Pancreas (tissue), 10 donors: Measurements from ENCODE around the gene DCP1A. TPM values are rescaled to one million over a fixed set of nuclear protein-coding genes. Genes with fewer than 3 reads are reported as not detected.
A peak's percentile ranks its signal among the peaks of the same experiment; 100 is the strongest.

Experiments
- ATAC-seq, 4 donors: fragments of 200-7000 bp; cut with Tn5 transposase; one replicate each; pipeline versions ENCODE4 v1.8.0 to v1.9.1; 2020; ENCODE audit warnings: mild to moderate bottlenecking in 4 of 4, moderate library complexity in 4 of 4
- DNase-seq, 6 donors: peaks; one replicate each; pipeline ENCODE4 v3.0.0-alpha.2; 2020
- FAIRE-seq: peaks from 2 replicates; lab custom pipeline; 2012; peaks lifted over from hg19 to GRCh38; lab: Jason Lieb, UNC
- H3K27ac ChIP-seq, 4 donors: fragments of 200-600 bp; sonication (generic); 1 replicate in 3 of 4; 2 replicates in 1 of 4; pipeline versions ENCODE4 v1.5.0 to v1.8.0; 2020
- H3K27me3 ChIP-seq, 4 donors: fragments of 200-600 bp; one replicate each; pipeline ENCODE4 v1.8.0; 2021
- H3K36me3 ChIP-seq, 3 donors: fragments of 200-600 bp; sonication (generic) in 1 of 3; one replicate each; pipeline versions ENCODE4 v1.5.0 to v1.8.0; 2020 to 2021
- H3K4me1 ChIP-seq, 3 donors: fragments of 200-600 bp; one replicate each; pipeline ENCODE4 v1.8.0; 2021
- H3K4me3 ChIP-seq, 4 donors: fragments of 200-600 bp; sonication (generic) in 2 of 4; one replicate each; pipeline versions ENCODE4 v1.5.0 to v1.8.0; 2020 to 2021
- H3K9me3 ChIP-seq, 4 donors: fragments of 200-600 bp; one replicate each; pipeline ENCODE4 v1.8.0; 2021
- CTCF ChIP-seq, 4 donors: fragments of 200-600 bp; sonication (generic) in 3 of 4; IDR thresholded peaks; one replicate each; pipeline versions ENCODE4 v1.5.0 to v1.8.0; 2021; ENCODE audit warnings: antibody characterized with exemption in 4 of 4
- WGBS, 2 donors: extraction: QIAGEN DNeasy Blood & Tissue Kit; methylation state at CpG; one replicate each; pipeline ENCODE4 v1.1.7; 2013; 5-methylcytosine and 5-hydroxymethylcytosine counted together
- intact Hi-C, 3 donors: fragments of 100-400 bp; cut with DNase I; formaldehyde crosslinking; loops; one replicate each; pipeline versions ENCODE4 v1.11.1 to v1.14.2; 2022
- polyA plus RNA-seq, 2 donors: library from polyadenylated mRNA; stranded (reverse); fragments of 200-250 nt; gene quantifications; one replicate each; pipeline ENCODE4 v1.2.3, GENCODE V29; 2013
- total RNA-seq, 6 donors: library from RNA; stranded (reverse); fragmentation: NEBNext Ultra II Directional in 4 of 6; extraction: Animal tissue kit (Norgen Biotek cat#: 25700) in 4 of 6; gene quantifications; one replicate each; pipeline versions ENCODE4 v1.2.1 to v1.2.4, GENCODE V29; 2021 to 2023
- donor health status: healthy with polysubstance abuse.
- donor health status: DM: no; HTN: no; CAD: no; lungs with moderate emphysema.
- donor health status: DM: no; HTN: no; CAD: no.
- donor health status: control.
- donor health status: control.
- donor health status: Bipolar disorder and iron deficiency.
- donor health status: DM: yes; HTN: yes; CAD: no.
- donor health status: DM: no; HTN: no; CAD: no.
- donor health status: DM: no; HTN: no; CAD: no.
- donor health status: DM: yes; HTN: yes; CAD: no.

DCP1A gene
- total and polyA plus RNA-seq, 8 donors: 4.9 to 13.9 (median 6.9) TPM

GRCh38 chr3:53346922-53347260, 452 bp downstream of the DCP1A start:
- H3K4me1 ChIP-seq: peaks cover 13 to 25% (median 22%) of the 10 kb centered on the region in 3 donors
- FAIRE-seq: no peak
- H3K4me3 ChIP-seq: peak overlapping the region; percentile 54 to 88 (median 83)
- intact Hi-C loops: no loop called here
- ATAC-seq: peak in 3 of 4 donors; percentile 6 to 27 (median 17)
- H3K36me3 ChIP-seq: peaks cover 0 to 14% (median 0%) of the 10 kb centered on the region in 3 donors
- H3K27ac ChIP-seq: peak overlapping the region; percentile 91 to 95 (median 93)
- H3K27me3 ChIP-seq: no peaks in the 10 kb centered on the region
- WGBS, 2 donors: 0% methylated on average over 11 of the region's 11 CpGs
- no peaks in the 10 kb centered on the region for H3K9me3 ChIP-seq
- no peak for TF ChIP-seq CTCF (IDR thresholded peaks at IDR 0.05)
- DNase-seq: no peak

DNA sequence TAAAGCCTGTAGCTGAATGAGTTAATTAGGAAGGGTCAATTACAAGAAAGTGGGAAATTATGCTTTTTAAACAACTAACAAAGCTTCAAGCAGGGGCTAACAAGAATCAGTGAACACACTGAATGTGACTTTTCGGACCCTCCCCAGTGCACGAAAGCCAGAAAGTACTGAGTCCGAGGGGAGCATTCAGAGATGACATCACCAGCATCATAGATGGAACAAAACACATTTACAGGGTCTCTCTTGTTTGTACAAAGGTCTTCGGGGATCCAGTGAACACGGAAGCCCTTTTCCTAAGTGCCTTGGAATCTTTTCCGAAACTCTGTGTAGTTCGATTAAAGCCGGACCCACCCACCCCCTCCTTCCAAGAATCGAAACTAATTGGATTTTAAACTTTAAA, 829 bp downstream of the DCP1A start:
- FAIRE-seq (no peak), ATAC-seq (no peak), DNase-seq (no peak)
- Histone ChIP-seq H3K4me3 (peak overlapping the region; percentile 54 to 88 (median 83)), H3K36me3 (peaks cover 0 to 18% (median 0%) of the 10 kb centered on the region in 3 donors), H3K27me3 (no peaks in the 10 kb centered on the region), H3K4me1 (peaks cover 13 to 25% (median 23%) of the 10 kb centered on the region in 3 donors), H3K9me3 (no peaks in the 10 kb centered on the region), H3K27ac (peak overlapping the region in 2 of 4 donors; percentile 92 to 94)
- no peak for TF ChIP-seq CTCF (IDR thresholded peaks at IDR 0.05)
- intact Hi-C loops: no loop called here
- WGBS, 2 donors: 0% methylated on average over 9 of the region's 9 CpGs

- peak overlapping the region in 2 of 4 donors; percentile 13 to 16 for H3K27ac ChIP-seq
- no peaks in the 10 kb centered on the region for H3K9me3 ChIP-seq
- DNase-seq (peak in 4 of 6 donors; percentile 19 to 50 (median 42)), FAIRE-seq (no peak), ATAC-seq (peak; percentile 38 to 80 (median 68))
- intact Hi-C loops: no loop called here
- no peak for TF ChIP-seq CTCF (IDR thresholded peaks at IDR 0.05)
- H3K27me3 ChIP-seq: no peaks in the 10 kb centered on the region
- H3K4me3 ChIP-seq: no peak overlapping the region
- H3K4me1 ChIP-seq: peaks cover 17 to 31% (median 23%) of the 10 kb centered on the region in 3 donors
- H3K36me3 ChIP-seq: peaks cover 0 to 36% (median 0%) of the 10 kb centered on the region in 3 donors
- WGBS, 2 donors: 9 to 13% methylated on average over 3 of the region's 3 CpGs
Observed at GRCh38 chr3:53342353-53342752, 5.0 kb downstream of the DCP1A start.

- ATAC-seq (peak; percentile 41 to 80 (median 60)), DNase-seq (no peak), FAIRE-seq (no peak)
- H3K36me3 ChIP-seq: peaks cover 0 to 24% (median 0%) of the 10 kb centered on the region in 3 donors
- no peaks in the 10 kb centered on the region for H3K27me3 ChIP-seq
- no peaks in the 10 kb centered on the region for H3K9me3 ChIP-seq
- peaks cover 6 to 13% (median 7%) of the 10 kb centered on the region in 3 donors for H3K4me1 ChIP-seq
- H3K4me3 ChIP-seq: no peak overlapping the region
- no peak for TF ChIP-seq CTCF (IDR thresholded peaks at IDR 0.05)
- WGBS, 2 donors: 50 to 55% methylated on average over 2 of the region's 2 CpGs
- peak overlapping the region in 2 of 4 donors; percentile 8 to 34 for H3K27ac ChIP-seq
- intact Hi-C loops: no loop called here
Observed at GRCh38 chr3:53337167-53337940, 10.0 kb downstream of the DCP1A start.

DNA sequence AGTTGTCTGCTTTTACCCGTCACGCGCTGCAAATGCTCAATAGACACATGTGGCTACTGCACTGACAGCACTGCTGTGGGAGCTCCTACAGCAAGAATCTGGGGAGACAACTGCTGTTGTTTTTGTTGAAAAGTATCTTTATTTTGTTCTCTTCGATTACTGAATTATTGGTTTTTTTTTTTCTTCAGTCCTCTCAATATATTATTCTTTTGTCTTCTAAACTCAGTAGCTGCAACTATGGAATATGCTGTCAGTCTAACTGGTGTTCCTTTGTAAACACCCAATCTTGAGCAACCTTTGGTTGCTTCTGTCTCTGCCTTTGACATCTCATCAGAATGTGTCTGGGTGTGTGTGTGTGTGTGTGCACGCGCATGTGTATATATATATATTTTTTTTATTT, 12.6 kb downstream of the DCP1A start:
- TF ChIP-seq CTCF (IDR thresholded peaks at IDR 0.05): no peak
- 88 to 91% methylated on average over 6 of the region's 6 CpGs for WGBS, 2 donors
- Histone ChIP-seq H3K4me3 (no peak overlapping the region), H3K4me1 (peaks cover 0 to 13% (median 6%) of the 10 kb centered on the region in 3 donors), H3K36me3 (peaks cover 0 to 6% (median 0%) of the 10 kb centered on the region in 3 donors), H3K27ac (no peak overlapping the region), H3K27me3 (no peaks in the 10 kb centered on the region), H3K9me3 (no peaks in the 10 kb centered on the region)
- no peak for ATAC-seq
- no peak for FAIRE-seq
- no peak for DNase-seq
- intact Hi-C loops: no loop called here
